Right atrium auricular region (tissue), 2 donors: ENCODE results near the gene MYBBP1A. TPM values are rescaled to one million over a fixed set of nuclear protein-coding genes. Genes with fewer than 3 reads are reported as not detected.

Experiments used
- DNase-seq: peaks from one replicate; pipeline ENCODE4 v3.0.0-alpha.2; 2019; ENCODE audit warnings: low spot score
- H3K27ac ChIP-seq, 2 donors: fragments of 200-600 bp; sonication (generic); 1 replicate in 1 of 2; 2 replicates in 1 of 2; pipeline ENCODE4 v1.5.1; 2016 to 2019
- H3K27me3 ChIP-seq, 2 donors: fragments of 200-600 bp; sonication (generic); one replicate each; pipeline versions ENCODE4 v1.5.1 to v1.6.0; 2017 to 2019
- H3K36me3 ChIP-seq: fragments of 200-600 bp; sonication (generic); one replicate; pipeline ENCODE4 v1.5.1; 2016
- H3K4me1 ChIP-seq, 2 donors: fragments of 200-600 bp; sonication (generic); one replicate each; pipeline versions ENCODE4 v1.5.1 to v1.6.0; 2017 to 2019
- H3K4me3 ChIP-seq, 2 donors: fragments of 200-600 bp; sonication (generic); 1 replicate in 1 of 2; 2 replicates in 1 of 2; pipeline ENCODE4 v1.5.1; 2017 to 2019; ENCODE audit warnings: mild to moderate bottlenecking in 1 of 2, moderate library complexity in 1 of 2
- H3K9me3 ChIP-seq, 2 donors: fragments of 200-600 bp; sonication (generic); one replicate each; pipeline ENCODE4 v1.5.1; 2019
- total RNA-seq, 2 donors: library from RNA; depleted of rRNA; stranded (reverse); fragments of >200 nt; gene quantifications; one replicate each; pipeline ENCODE4 v1.1.0, GENCODE V29; 2016
- TF ChIP-seq, protein P1 (sequence below), 2 donors: fragments of 200-600 bp; sonication (generic); IDR thresholded peaks; one replicate each; pipeline ENCODE4 v1.5.1; 2019; ENCODE audit warnings: antibody characterized with exemption in 2 of 2

The MYBBP1A gene
- total RNA-seq, 2 donors from 2014 or later = 19.6 to 25.8 TPM

DNA sequence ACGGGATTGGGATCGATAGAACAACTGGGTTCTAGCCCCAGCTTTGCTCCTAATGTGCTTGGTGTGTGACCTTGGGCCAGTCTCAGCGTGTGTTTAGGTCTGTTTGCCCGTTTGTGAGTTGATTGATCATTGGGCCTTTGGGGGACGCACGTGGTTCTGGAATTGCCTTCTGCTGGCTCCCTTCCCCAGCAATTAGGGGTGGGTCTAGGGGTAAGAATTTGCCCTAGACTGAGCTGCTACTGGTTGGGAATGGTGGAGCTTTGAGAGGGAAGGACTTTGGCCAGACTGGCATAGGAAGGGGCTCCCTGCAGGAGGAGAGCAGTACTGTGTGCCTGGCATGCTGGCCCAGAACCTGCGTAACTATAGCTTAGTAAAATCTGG is 55.0 kb downstream of the MYBBP1A start:
- Histone ChIP-seq H3K27ac (no peak overlapping the region), H3K4me1 (peaks cover 0 to 60% of the 10 kb centered on the region in 2 donors), H3K27me3 (no peaks in the 10 kb centered on the region), H3K4me3 (peak overlapping the region; percentile 41 to 59), H3K36me3 (no peaks in the 10 kb centered on the region), H3K9me3 (no peaks in the 10 kb centered on the region)
- no peak for DNase-seq
- TF ChIP-seq, protein P1, sequence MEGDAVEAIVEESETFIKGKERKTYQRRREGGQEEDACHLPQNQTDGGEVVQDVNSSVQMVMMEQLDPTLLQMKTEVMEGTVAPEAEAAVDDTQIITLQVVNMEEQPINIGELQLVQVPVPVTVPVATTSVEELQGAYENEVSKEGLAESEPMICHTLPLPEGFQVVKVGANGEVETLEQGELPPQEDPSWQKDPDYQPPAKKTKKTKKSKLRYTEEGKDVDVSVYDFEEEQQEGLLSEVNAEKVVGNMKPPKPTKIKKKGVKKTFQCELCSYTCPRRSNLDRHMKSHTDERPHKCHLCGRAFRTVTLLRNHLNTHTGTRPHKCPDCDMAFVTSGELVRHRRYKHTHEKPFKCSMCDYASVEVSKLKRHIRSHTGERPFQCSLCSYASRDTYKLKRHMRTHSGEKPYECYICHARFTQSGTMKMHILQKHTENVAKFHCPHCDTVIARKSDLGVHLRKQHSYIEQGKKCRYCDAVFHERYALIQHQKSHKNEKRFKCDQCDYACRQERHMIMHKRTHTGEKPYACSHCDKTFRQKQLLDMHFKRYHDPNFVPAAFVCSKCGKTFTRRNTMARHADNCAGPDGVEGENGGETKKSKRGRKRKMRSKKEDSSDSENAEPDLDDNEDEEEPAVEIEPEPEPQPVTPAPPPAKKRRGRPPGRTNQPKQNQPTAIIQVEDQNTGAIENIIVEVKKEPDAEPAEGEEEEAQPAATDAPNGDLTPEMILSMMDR (IDR thresholded peaks at IDR 0.05) = no peak

DNA sequence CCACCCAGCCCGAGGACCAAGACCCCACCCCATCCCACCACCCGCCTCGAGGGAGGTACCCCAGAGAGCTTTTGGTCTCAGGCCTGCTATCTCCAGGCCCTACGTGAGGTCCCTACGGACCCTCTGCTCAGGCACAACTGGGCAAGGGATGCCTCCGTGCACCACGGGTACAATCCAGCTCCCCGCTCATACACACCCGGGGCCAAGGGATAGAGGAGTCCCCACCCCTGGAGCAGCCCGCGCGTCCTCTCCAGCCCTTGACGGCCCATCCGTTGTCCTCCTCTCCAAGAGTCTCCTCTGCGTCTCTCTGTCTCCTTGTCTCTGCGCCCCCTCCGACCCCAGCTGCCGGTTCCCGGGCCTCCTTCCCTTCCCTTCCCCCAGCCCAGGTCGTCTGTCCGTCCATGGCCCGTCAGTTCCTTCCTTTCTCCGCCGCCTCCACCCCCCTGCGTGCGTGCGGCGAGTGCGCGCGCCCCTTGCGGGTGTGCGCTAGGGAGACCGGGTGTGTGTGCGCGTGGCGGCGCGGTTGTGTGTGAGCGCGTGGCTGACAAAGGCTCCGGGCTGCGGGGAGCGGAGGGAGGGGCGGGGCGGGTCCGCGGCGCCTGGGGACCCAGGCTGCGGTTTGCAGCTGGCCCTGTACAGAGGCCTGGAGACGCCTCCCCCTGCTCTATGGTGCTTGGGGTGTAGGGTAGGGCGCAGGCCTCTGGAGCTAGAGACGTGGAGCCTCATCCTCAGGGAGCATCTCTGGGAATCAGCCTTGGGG is 55.6 kb downstream of the MYBBP1A start:
- Histone ChIP-seq H3K4me1 (peaks cover 0 to 54% of the 10 kb centered on the region in 2 donors), H3K36me3 (no peaks in the 10 kb centered on the region), H3K9me3 (no peaks in the 10 kb centered on the region), H3K27me3 (no peaks in the 10 kb centered on the region), H3K27ac (peak overlapping the region; percentile 35 to 51), H3K4me3 (peak overlapping the region; percentile 41 to 59)
- no peak for DNase-seq
- TF ChIP-seq, protein P1 (IDR thresholded peaks at IDR 0.05) = no peak

GRCh38 chr17:4498461-4499397 is 56.5 kb downstream of the MYBBP1A start, which contains the start of gene SPNS2:
TSS of gene SPNS2 (plus strand) at chr17:4498881. CDS start at chr17:4499048, 167 bp downstream.
- TF ChIP-seq, protein P1 (IDR thresholded peaks at IDR 0.05) = no peak
- H3K4me3 ChIP-seq = peak within 1 kb of the TSS; percentile 41 to 59
- H3K27ac ChIP-seq = peak within 1 kb of the TSS; percentile 35 to 51
- DNase-seq = no peak
- H3K4me1 ChIP-seq = peaks cover 0 to 48% of the 10 kb centered on the region in 2 donors
- no peaks in the 10 kb centered on the region for H3K27me3 ChIP-seq
- no peaks in the 10 kb centered on the region for H3K36me3 ChIP-seq
- H3K9me3 ChIP-seq = no peaks in the 10 kb centered on the region

DNA sequence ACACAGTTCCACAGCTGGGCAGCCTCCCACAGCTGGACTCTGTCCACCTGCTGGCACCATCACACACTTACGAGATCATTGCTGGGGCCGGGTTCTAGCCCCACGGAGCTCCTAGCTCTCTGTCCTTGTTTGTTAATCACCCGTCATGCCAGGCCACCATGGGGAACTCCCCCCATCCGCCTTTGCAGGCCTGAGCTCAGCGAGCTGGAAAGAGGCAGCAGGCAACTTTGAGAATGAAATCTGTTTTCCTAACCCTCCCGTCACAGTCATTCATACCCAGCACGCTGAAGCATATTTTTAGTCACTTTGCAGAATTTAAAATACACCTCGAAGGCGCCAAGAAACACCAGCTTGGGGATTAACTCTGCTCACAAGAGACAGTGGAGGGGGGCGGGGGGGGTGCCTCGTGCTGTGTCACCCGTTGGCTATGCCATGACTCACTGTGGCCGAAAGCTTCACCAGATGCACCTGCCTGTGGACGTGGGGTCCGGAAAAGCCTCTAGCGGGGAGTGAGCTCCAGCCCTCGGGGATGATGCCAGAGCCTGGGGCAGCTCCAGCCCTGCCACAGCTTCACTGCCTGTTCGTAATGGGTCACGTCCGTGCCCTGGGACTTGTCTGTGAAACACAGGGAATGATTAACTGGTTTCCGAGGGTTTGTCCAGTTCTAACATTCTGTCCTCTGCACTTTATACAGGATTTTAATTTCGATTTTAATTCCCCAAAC is 57.9 kb downstream of the MYBBP1A start:
- Histone ChIP-seq H3K4me3 (no peak overlapping the region), H3K36me3 (no peaks in the 10 kb centered on the region), H3K27ac (no peak overlapping the region), H3K27me3 (no peaks in the 10 kb centered on the region), H3K9me3 (no peaks in the 10 kb centered on the region), H3K4me1 (peaks cover 0 to 33% of the 10 kb centered on the region in 2 donors)
- DNase-seq = no peak
- TF ChIP-seq, protein P1 (IDR thresholded peaks at IDR 0.05) = no peak

- DNase-seq = no peak
- TF ChIP-seq, protein P1 (IDR thresholded peaks at IDR 0.05) = no peak
- H3K36me3 ChIP-seq = no peaks in the 10 kb centered on the region
Observed at GRCh38 chr17:4492721-4493561, 62.2 kb downstream of the MYBBP1A start.

More at GRCh38 chr17:4492721-4493561, 62.2 kb downstream of the MYBBP1A start:
- Histone ChIP-seq H3K4me1 (peaks cover 0 to 2% of the 10 kb centered on the region in 2 donors), H3K27ac (no peak overlapping the region), H3K4me3 (no peak overlapping the region), H3K27me3 (no peaks in the 10 kb centered on the region), H3K9me3 (no peaks in the 10 kb centered on the region)
